Measurements from ENCODE around the gene NME2.
A peak's percentile ranks its signal among the peaks of the same experiment; 100 is the strongest.

NME2 gene

DNA sequence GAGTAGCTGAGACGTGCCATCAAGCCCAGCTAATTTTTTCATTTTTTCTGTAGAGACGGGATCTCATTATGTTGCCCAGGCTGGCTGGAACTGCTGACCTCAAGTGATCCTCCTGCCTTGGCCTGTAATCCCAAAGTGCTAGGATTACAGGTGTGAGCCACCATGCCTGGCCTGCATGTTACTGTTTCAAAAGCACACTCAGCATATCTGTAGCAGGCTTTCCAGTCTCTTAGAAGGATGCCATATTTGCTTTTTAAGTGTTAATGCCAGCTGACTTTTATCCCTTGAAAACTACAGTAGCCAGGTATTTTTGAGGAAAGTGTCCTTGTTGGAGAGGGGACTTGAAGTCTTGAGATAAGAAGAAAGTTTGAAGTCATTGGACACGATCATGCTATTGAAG lies 30.3 kb upstream of the NME2 start:
- H2AFZ ChIP-seq (ENCODE audit: low read depth, low read length), result no peak overlapping the region
- H3K4me2 ChIP-seq (ENCODE audit: low read length), result no peak overlapping the region
- no peaks in the 10 kb centered on the region for H4K20me1 ChIP-seq (ENCODE audit: insufficient read depth, low read length)
- no peaks in the 10 kb centered on the region for H3K9me3 ChIP-seq (ENCODE audit: insufficient read depth, low read length)
- H3K79me2 ChIP-seq (ENCODE audit: low read length), result no peaks in the 10 kb centered on the region
- H3K4me3 ChIP-seq (ENCODE audit: low read length), result no peak overlapping the region
- no peak overlapping the region for H3K27ac ChIP-seq (ENCODE audit: low read length)
- no peak overlapping the region for H3K9ac ChIP-seq (ENCODE audit: low read length)
- H3K36me3 ChIP-seq (replicated peaks; ENCODE audit: low read depth, low read length), result no peaks in the 10 kb centered on the region
- H3K27me3 ChIP-seq (ENCODE audit: low read depth, low read length), result no peaks in the 10 kb centered on the region
- TF ChIP-seq, protein P1, sequence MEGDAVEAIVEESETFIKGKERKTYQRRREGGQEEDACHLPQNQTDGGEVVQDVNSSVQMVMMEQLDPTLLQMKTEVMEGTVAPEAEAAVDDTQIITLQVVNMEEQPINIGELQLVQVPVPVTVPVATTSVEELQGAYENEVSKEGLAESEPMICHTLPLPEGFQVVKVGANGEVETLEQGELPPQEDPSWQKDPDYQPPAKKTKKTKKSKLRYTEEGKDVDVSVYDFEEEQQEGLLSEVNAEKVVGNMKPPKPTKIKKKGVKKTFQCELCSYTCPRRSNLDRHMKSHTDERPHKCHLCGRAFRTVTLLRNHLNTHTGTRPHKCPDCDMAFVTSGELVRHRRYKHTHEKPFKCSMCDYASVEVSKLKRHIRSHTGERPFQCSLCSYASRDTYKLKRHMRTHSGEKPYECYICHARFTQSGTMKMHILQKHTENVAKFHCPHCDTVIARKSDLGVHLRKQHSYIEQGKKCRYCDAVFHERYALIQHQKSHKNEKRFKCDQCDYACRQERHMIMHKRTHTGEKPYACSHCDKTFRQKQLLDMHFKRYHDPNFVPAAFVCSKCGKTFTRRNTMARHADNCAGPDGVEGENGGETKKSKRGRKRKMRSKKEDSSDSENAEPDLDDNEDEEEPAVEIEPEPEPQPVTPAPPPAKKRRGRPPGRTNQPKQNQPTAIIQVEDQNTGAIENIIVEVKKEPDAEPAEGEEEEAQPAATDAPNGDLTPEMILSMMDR (IDR thresholded peaks at IDR 0.05; ENCODE audit: low read depth, low read length), result no peak
- no peak for TF ChIP-seq EZH2phosphoT487 (IDR thresholded peaks at IDR 0.05; ENCODE audit: low read depth)
- H3K4me1 ChIP-seq (ENCODE audit: low read length), result peaks cover 6% of the 10 kb centered on the region; the same call in 1 of the 2 replicates

DNA sequence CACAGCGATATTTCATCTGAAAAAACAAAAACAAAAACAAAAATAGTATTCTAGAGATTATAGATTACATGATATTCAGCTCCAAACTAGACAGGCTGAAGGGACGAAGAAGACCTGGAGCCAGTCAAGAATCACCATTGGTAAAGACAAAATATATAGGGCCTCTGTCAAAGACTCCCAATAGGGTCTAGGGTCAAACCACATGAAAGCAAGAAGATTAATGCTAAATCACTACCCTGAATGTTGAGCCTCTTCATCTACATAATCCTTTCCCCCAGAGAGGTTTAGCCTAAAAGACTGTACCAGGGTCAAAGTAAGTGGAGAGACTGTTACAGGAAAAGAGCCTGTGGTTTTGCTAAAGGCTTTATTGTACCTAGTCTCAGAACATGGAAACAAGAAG lies 23.6 kb upstream of the NME2 start:
- Histone ChIP-seq H3K27ac (ENCODE audit: low read length) (no peak overlapping the region), H3K79me2 (ENCODE audit: low read length) (no peaks in the 10 kb centered on the region)
- TF ChIP-seq, protein P1 (IDR thresholded peaks at IDR 0.05; ENCODE audit: low read depth, low read length), result no peak
- TF ChIP-seq EZH2phosphoT487 (IDR thresholded peaks at IDR 0.05; ENCODE audit: low read depth), result no peak

DNA sequence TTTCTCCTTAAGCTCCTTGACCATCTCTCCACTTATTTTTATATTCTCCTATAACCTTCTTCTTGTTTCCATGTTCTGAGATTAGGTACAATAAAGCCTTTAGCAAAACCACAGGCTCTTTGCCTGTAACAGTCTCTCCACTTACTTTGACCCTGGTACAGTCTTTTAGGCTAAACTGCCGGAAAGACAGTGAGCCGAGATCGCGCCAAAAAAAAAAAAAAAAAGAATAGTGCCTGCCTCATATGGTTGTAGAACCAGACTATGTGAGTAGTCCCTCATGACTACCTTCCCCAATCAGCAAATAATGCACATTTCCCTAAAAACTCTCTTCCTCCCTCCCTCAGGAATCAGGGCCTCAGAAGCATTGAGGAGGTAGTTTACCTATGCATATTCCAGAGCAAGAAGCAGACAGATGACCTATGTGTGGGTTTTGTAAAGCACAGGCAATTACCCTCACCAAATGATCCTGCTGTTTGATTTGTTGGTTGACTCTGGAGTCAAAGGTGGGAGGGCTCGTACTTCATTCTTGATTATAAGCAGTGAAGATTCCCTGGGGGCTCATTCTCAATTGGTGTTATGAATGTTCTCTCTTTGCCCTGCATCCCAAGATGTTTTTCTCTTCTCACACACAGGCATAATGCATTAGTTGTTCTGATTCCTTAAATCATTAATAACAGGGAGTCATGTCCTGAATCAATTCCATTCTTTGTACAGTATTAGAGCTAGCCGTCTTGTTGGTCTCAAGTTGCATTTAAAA lies 21.8 kb upstream of the NME2 start:
- Histone ChIP-seq H3K36me3 (replicated peaks; ENCODE audit: low read depth, low read length) (no peaks in the 10 kb centered on the region), H4K20me1 (ENCODE audit: insufficient read depth, low read length) (no peaks in the 10 kb centered on the region), H3K27me3 (ENCODE audit: low read depth, low read length) (no peaks in the 10 kb centered on the region), H3K4me1 (ENCODE audit: low read length) (peaks cover 7% of the 10 kb centered on the region), H3K79me2 (ENCODE audit: low read length) (no peaks in the 10 kb centered on the region), H2AFZ (ENCODE audit: low read depth, low read length) (no peak overlapping the region), H3K9me3 (ENCODE audit: insufficient read depth, low read length) (no peaks in the 10 kb centered on the region), H3K4me3 (ENCODE audit: low read length) (no peak overlapping the region), H3K27ac (ENCODE audit: low read length) (no peak overlapping the region), H3K4me2 (ENCODE audit: low read length) (no peak overlapping the region), H3K9ac (ENCODE audit: low read length) (no peak overlapping the region)
- TF ChIP-seq, protein P1 (IDR thresholded peaks at IDR 0.05; ENCODE audit: low read depth, low read length), result no peak

More for the DNA sequence above, 23.6 kb upstream of the NME2 start:
- Histone ChIP-seq H3K4me2 (ENCODE audit: low read length) (no peak overlapping the region), H3K36me3 (replicated peaks; ENCODE audit: low read depth, low read length) (no peaks in the 10 kb centered on the region), H3K9me3 (ENCODE audit: insufficient read depth, low read length) (no peaks in the 10 kb centered on the region), H3K4me3 (ENCODE audit: low read length) (no peak overlapping the region), H3K9ac (ENCODE audit: low read length) (no peak overlapping the region), H2AFZ (ENCODE audit: low read depth, low read length) (no peak overlapping the region), H4K20me1 (ENCODE audit: insufficient read depth, low read length) (no peaks in the 10 kb centered on the region), H3K4me1 (ENCODE audit: low read length) (peaks cover 3% of the 10 kb centered on the region), H3K27me3 (ENCODE audit: low read depth, low read length) (no peaks in the 10 kb centered on the region)

DNA sequence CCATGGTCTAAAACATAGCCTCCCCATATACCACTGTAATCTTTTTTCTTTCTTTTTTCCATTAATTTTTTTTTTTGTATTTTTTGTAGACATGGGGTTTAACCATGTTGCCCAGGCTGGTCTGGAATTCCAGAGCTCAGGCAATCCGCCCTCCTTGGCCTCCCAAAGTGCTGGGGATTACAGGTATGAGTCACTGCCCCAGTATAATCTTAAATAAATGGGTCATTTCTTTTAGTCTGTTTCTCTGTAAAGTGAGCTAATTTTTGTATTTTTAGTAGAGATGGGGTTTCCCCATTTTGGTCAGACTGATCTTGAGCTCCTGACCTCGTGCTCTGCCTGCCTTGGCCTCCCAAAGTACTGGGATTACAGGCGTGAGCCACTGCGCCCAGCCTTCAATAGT lies 18.6 kb upstream of the NME2 start:
- Histone ChIP-seq H2AFZ (ENCODE audit: low read depth, low read length) (no peak overlapping the region), H3K36me3 (replicated peaks; ENCODE audit: low read depth, low read length) (no peaks in the 10 kb centered on the region), H3K27me3 (ENCODE audit: low read depth, low read length) (no peaks in the 10 kb centered on the region), H3K9ac (ENCODE audit: low read length) (no peak overlapping the region), H4K20me1 (ENCODE audit: insufficient read depth, low read length) (no peaks in the 10 kb centered on the region), H3K9me3 (ENCODE audit: insufficient read depth, low read length) (no peaks in the 10 kb centered on the region), H3K79me2 (ENCODE audit: low read length) (no peaks in the 10 kb centered on the region), H3K4me1 (ENCODE audit: low read length) (peaks cover 11% of the 10 kb centered on the region), H3K27ac (ENCODE audit: low read length) (no peak overlapping the region), H3K4me2 (ENCODE audit: low read length) (peak overlapping the region; percentile 8; the same call in 1 of the 2 replicates), H3K4me3 (ENCODE audit: low read length) (no peak overlapping the region)
- TF ChIP-seq, protein P1 (IDR thresholded peaks at IDR 0.05; ENCODE audit: low read depth, low read length), result no peak
- TF ChIP-seq EZH2phosphoT487 (IDR thresholded peaks at IDR 0.05; ENCODE audit: low read depth), result no peak
